HG02870 (cell line): ENCODE measurements around the gene TMPRSS15.
"Not testable (repeated sequence)": the region's sequence is repeated elsewhere in the genome, so short reads cannot be mapped to it uniquely, and the experiment has no call there.

Experiments used
- ATAC-seq: cut with Tn5 transposase; IDR thresholded peaks from one replicate; pipeline ENCODE4 v1.9.1; 2021; ENCODE audit warnings: mild to moderate bottlenecking, moderate library complexity; ENCODE audit not compliant: unreplicated experiment

Gene TMPRSS15

GRCh38 chr21:18403735-18404450 is at the start of gene TMPRSS15:
Gene TMPRSS15 (minus strand): TSS chr21:18403785. CDS start chr21:18403622, 163 bp downstream.
- ATAC-seq: no peak

- ATAC-seq: no peak
Observed at GRCh38 chr21:18451670-18452069, 48.1 kb upstream of the TMPRSS15 start.

- ATAC-seq: no peak
Observed at GRCh38 chr21:18449605-18450550, 46.3 kb upstream of the TMPRSS15 start.

GRCh38 chr21:18443701-18444100 is 40.1 kb upstream of the TMPRSS15 start:
- no peak for ATAC-seq

DNA sequence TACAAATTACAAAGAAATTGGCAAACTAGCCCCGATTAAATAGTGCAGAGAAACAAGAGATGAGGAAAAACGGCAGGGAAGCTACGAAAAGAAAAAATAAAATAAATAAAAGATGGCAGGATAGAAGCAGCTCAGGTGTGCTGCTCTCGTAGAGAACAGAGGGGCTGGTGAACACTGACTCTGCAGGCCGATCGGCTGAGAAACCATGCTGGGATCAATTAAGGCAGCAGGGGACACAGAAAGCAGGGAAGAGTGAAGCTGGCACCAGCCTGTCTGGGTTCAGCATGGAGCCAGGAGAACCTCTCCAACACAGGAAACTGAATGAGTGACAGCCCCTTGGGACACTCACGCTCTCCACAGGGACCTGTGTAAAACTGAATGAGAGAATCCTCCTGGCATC is 39.5 kb upstream of the TMPRSS15 start:
- ATAC-seq: no peak

GRCh38 chr21:18430341-18430740 is 26.8 kb upstream of the TMPRSS15 start:
- no peak for ATAC-seq

- no peak for ATAC-seq
Observed at GRCh38 chr21:18424276-18424675, 20.7 kb upstream of the TMPRSS15 start.

DNA sequence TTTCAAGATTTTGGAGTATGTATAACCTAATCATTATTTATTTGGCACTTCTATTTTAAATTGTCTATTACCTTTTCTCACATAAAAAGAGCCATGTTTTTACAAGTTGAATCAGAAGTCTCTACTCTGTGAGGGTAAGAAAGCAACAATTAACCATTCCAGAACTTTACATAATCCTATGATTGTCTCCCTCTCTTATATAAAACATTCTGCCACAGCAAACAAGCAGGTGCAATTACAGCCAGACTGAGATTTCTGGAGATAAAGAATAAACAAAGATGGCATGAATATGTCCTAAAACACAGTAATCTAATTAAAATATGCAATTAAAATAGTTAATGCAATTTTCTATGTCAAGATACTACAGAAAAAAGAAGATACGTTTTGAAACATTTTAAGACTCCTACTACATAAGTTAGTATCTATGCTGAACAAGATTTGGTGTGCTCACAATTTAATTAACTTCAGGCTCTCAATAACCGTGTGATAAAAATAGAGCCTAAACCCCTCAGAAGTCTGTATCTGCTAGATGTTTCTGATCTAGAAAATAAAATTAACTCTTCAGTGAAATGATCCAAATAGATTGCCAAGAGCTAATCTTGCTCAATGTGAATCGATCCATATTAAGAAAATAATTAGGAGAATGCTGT is 13.7 kb upstream of the TMPRSS15 start:
- no peak for ATAC-seq

DNA sequence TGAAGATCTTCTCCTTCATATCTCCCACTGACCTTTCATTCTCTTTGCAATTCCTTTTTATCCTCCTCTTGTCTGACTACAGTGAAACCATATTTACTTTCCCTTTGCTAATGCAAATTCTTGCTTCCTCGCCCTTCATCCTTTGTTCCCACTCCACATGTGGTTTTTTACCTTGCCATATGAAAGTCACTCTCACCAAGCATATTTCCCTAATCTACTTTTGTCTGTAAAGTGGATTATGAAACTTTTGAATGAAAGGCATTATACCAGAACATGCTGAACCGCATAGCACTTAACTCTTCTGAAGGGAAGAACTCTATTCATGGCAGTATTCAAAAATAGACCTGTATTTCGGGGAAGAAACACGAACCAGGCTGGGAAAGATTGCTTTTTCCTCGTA is 8.0 kb upstream of the TMPRSS15 start:
- no peak for ATAC-seq

DNA sequence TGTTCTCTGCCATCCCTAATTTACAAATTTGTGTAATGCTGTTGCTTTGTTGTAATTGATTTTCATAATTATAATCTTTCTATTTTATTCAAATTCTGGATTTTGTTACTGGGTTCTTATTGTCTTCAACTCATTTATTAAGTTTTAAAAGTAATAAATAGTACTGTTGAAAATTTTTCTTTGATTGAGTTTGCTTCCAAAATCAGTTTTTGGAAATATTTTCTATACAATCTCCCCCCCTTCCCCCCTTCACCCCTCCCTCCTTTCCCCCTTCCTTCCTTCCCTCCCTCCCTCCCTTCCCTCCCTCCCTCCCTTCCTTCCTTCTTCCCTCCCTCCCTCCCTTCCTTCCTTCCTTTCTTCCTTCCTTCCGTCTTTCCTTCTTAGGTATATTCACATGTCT is 6.0 kb upstream of the TMPRSS15 start:
- no peak for ATAC-seq

DNA sequence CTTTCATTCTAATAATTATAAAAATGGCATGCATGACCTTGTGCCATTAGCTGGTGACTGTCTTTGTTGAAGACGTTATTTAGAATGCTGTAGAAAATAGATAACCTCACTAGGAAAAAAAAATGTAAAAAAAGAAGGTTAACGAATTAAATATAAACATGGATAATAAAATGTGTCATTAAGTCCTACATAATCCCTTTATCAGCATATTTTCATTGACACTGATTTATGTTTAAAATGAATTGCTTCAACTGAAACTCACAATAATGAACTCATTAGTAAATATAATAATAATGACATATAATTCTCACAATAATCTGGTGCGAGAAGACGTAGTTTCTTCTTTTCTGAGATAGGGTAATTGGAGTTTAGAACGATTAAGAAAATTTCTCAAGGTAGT is 4.7 kb downstream of the TMPRSS15 start:
- no peak for ATAC-seq

DNA sequence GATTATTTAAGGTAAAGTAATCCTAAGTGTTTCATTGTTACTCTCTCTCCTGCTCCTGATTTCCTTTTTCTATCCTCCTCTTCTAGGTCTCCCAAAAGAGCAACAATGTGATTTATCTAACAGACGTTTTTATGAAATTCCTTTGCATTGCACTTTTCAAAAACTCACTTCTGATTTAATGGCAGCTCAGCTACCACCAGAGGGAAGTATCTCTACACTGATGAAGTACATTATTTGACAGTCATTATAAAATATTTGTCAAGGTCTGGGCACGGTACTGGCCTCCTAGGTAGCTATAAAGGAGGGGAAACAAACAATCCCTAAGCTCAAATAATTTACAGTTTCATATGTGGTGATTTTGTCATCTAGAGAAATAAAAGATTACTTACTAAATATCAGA is 15.6 kb downstream of the TMPRSS15 start:
- ATAC-seq: no peak

GRCh38 chr21:18384771-18385170 is 18.8 kb downstream of the TMPRSS15 start:
- ATAC-seq: no peak

- not testable (repeated sequence) for ATAC-seq
Observed at GRCh38 chr21:18382934-18383619, 20.5 kb downstream of the TMPRSS15 start.

DNA sequence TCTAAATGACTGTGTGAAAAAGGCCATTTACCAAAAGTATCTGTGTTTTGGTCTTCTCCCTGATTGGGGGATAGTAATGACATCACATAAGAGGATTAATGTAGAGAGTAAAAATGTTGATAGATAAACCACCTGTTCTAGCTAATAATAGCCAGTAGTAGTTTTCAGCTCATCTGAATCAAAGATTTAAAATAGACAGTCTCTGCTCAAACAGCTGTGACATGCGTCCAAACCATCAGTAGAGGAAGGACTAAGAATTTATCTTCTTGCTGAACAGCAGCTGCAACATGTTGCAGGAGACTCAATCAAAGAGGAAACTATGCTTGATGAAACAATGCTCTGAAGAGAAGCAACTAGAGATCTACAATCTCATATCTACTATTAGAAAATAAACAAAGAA is 21.4 kb downstream of the TMPRSS15 start:
- ATAC-seq: no peak

DNA sequence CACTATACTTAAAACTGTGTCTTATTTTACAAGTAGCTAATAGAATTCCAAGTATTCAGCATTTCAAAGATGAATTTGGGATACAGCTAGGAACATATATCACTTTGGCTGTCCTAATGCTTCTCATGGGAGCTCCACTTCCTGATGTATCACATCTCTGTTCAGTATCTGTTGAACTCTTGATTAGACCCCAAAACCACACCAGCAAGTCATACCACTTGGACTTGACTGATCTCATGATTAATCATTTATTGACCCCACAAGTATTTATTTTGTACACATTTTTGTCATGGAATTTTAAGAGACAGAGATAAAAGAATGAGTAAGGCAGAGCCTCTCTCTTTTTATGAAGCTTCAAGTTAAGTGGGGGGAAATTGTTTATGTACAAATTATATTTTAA is 30.0 kb downstream of the TMPRSS15 start:
- no peak for ATAC-seq

DNA sequence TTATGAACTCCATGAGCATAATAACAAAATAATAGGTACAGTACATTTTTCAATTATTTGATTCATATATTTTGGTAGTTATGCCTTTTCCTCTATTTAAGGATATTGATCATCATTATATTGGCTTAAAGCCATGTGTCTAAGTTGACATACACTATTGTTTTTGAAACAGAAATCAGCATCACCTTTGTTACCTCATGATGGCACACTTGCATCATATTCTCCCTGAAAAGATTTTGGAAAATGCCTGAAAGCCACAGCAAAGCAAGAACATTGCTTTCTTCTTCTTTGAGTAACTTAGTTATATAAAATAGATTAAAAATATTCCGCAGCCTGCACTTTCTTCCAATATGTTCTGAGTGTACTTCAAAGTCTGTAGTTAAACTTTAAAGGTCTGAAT is 33.3 kb downstream of the TMPRSS15 start:
- no peak for ATAC-seq

DNA sequence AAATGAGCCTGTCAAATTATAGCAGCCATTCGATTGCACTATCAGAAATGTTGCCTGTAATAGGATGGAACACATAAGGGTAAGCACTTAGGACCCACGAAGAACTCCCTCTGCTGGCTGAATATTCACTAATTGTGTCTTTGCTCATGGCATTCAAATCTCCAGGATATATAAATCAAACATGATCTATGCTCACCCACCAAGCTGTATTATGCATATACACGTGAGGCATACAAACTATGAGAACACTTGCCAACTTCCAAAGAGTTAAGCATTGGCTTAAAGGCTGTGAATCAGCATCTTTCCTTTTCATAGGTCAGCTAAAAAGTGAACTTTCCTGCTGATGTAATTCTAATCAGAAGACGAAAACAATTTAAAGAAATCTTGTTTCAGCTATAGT is 34.5 kb downstream of the TMPRSS15 start:
- no peak for ATAC-seq

- ATAC-seq: no peak
Observed at GRCh38 chr21:18368205-18368604, 35.4 kb downstream of the TMPRSS15 start.

GRCh38 chr21:18356801-18357200 is 46.8 kb downstream of the TMPRSS15 start:
- no peak for ATAC-seq

DNA sequence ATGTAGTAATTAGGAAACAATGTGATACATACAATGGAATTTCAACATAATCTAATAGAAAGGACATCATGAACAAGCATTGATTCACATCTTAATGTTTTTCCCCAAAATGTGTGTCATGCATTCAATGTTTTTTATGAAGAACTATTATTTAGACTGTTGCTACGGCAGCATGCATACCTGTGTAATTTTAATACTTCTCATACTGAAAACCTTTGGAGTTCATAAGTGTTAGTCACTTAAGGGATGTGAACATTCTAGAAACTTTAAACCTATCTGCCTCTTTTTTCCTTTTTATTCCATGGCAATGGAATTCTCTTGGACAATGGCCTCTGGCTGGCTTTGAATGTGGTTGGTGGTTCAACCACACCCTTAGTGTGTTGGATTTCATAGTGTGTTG is 48.6 kb downstream of the TMPRSS15 start:
- ATAC-seq: no peak
